Measurements from ENCODE around the gene DACT2.

The DACT2 gene

GRCh38 chr6:168354338-168354737 is 34.8 kb upstream of the DACT2 start:
- in situ Hi-C loops (cut with MboI; ENCODE audit: low sequenced_read_pairs), result no loop called here

GRCh38 chr6:168353041-168353440 is 33.5 kb upstream of the DACT2 start:
- in situ Hi-C loops (cut with MboI; ENCODE audit: low sequenced_read_pairs), result no loop called here

- in situ Hi-C loops (cut with MboI; ENCODE audit: low sequenced_read_pairs), result no loop called here
Measured at GRCh38 chr6:168352096-168352495, 32.5 kb upstream of the DACT2 start.

GRCh38 chr6:168349718-168350210 is 30.2 kb upstream of the DACT2 start:
- in situ Hi-C loops (cut with MboI; ENCODE audit: low sequenced_read_pairs), result no loop called here

- in situ Hi-C loops (cut with MboI; ENCODE audit: low sequenced_read_pairs), result no loop called here
Measured at GRCh38 chr6:168348186-168348585, 28.6 kb upstream of the DACT2 start.

- in situ Hi-C loops (cut with MboI; ENCODE audit: low sequenced_read_pairs), result no loop called here
Measured at GRCh38 chr6:168347615-168348014, 28.0 kb upstream of the DACT2 start.

GRCh38 chr6:168347053-168347452 is 27.5 kb upstream of the DACT2 start:
- in situ Hi-C loops (cut with MboI; ENCODE audit: low sequenced_read_pairs), result no loop called here

- in situ Hi-C loops (cut with MboI; ENCODE audit: low sequenced_read_pairs), result no loop called here
Measured at GRCh38 chr6:168345896-168346754, 26.5 kb upstream of the DACT2 start.

- in situ Hi-C loops (cut with MboI; ENCODE audit: low sequenced_read_pairs), result no loop called here
Measured at GRCh38 chr6:168345266-168345665, 25.7 kb upstream of the DACT2 start.

GRCh38 chr6:168344338-168344737 is 24.8 kb upstream of the DACT2 start:
- in situ Hi-C loops (cut with MboI; ENCODE audit: low sequenced_read_pairs), result no loop called here

GRCh38 chr6:168343239-168344150 is 23.9 kb upstream of the DACT2 start:
- in situ Hi-C loops (cut with MboI; ENCODE audit: low sequenced_read_pairs), result no loop called here

GRCh38 chr6:168342636-168343035 is 23.1 kb upstream of the DACT2 start:
- in situ Hi-C loops (cut with MboI; ENCODE audit: low sequenced_read_pairs), result no loop called here

- in situ Hi-C loops (cut with MboI; ENCODE audit: low sequenced_read_pairs), result no loop called here
Measured at GRCh38 chr6:168341280-168341900, 21.8 kb upstream of the DACT2 start.

- in situ Hi-C loops (cut with MboI; ENCODE audit: low sequenced_read_pairs), result no loop called here
Measured at GRCh38 chr6:168340819-168341218, 21.2 kb upstream of the DACT2 start.

- in situ Hi-C loops (cut with MboI; ENCODE audit: low sequenced_read_pairs), result no loop called here
Measured at GRCh38 chr6:168338777-168339176, 19.2 kb upstream of the DACT2 start.

GRCh38 chr6:168336967-168337366 is 17.4 kb upstream of the DACT2 start:
- in situ Hi-C loops (cut with MboI; ENCODE audit: low sequenced_read_pairs), result no loop called here

- in situ Hi-C loops (cut with MboI; ENCODE audit: low sequenced_read_pairs), result no loop called here
Measured at GRCh38 chr6:168333989-168334388, 14.4 kb upstream of the DACT2 start.

GRCh38 chr6:168333491-168333890 is 13.9 kb upstream of the DACT2 start:
- in situ Hi-C loops (cut with MboI; ENCODE audit: low sequenced_read_pairs), result no loop called here

- in situ Hi-C loops (cut with MboI; ENCODE audit: low sequenced_read_pairs), result no loop called here
Measured at GRCh38 chr6:168333039-168333438, 13.5 kb upstream of the DACT2 start.

GRCh38 chr6:168332020-168332419 is 12.4 kb upstream of the DACT2 start:
- in situ Hi-C loops (cut with MboI; ENCODE audit: low sequenced_read_pairs), result no loop called here

- in situ Hi-C loops (cut with MboI; ENCODE audit: low sequenced_read_pairs), result no loop called here
Measured at GRCh38 chr6:168331058-168331457, 11.5 kb upstream of the DACT2 start.
